GM12891 (cell line): Measurements from ENCODE around the gene ZSCAN31.

ENCODE experiments used
- POLR2A ChIP-seq: IDR thresholded peaks from 2 replicates; pipeline ENCODE4 v1.6.1; 2011; ENCODE audit warnings: low read depth, low read length, control low read depth
- POLR2AphosphoS5 ChIP-seq: IDR thresholded peaks from 2 replicates; pipeline ENCODE4 v1.6.1; 2011; ENCODE audit warnings: low read depth, low read length, control low read depth

GRCh38 chr6:28356666-28357020, 20.7 kb upstream of the ZSCAN31 start:
- no peak for TF ChIP-seq POLR2A
- TF ChIP-seq POLR2AphosphoS5 = no peak
